Measurements from ENCODE around the gene CITED4. TPM values are rescaled to one million over a fixed set of nuclear protein-coding genes. Genes with fewer than 3 reads are reported as not detected.
"Not testable (repeated sequence)": the region's sequence is repeated elsewhere in the genome, so short reads cannot be mapped to it uniquely, and the experiment has no call there.

The CITED4 gene
- total RNA-seq, 1 donor from 2014 or later, result 55.5 TPM

DNA sequence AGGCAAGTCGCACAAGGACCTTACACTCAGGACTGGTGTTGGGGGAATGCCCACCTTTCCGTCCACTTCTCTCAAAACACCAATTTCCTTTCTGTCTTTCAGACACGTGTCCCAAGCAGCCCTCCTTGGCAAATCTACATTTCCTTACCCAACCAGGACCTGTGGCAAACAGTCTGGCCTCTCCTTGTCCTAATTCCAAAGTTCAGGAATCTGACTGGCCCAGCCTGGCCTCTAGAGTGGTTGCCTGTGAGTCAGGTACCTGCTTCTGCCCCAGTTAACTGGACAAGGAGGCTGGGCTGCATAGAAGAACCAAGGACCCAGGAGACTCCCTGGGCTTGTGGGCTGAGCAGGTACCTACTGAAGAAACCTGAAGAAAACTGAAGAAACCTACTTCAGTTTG, 34.3 kb upstream of the CITED4 start:
- H3K4me3 ChIP-seq (ENCODE audit: low read depth, low read length), result no peak overlapping the region
- no peak for DNase-seq (ENCODE audit: low read depth)
- no peak for TF ChIP-seq CTCF (conservative IDR thresholded peaks at IDR 0.05; ENCODE audit: low read depth, low read length)

DNA sequence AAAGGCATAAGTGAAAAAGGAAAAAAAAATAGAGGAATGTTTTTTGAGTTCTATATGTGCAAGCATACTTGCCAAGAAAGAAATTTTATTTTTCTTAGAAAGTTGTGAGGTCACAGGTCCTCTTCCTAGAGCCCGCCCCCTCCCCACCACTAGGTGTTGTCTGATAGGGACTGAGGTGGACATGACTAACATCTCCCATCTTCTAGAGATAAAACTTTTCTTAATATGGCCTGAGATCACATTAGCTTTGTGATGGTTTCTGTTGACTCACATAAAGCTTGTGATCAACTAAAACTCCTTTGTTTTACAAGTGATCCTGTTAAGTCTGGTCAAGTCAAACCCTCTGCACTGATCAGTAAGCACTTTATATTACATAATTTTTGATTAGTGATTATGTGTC, 33.4 kb upstream of the CITED4 start:
- H3K4me3 ChIP-seq (ENCODE audit: low read depth, low read length), result no peak overlapping the region
- no peak for DNase-seq (ENCODE audit: low read depth)
- TF ChIP-seq CTCF (conservative IDR thresholded peaks at IDR 0.05; ENCODE audit: low read depth, low read length), result no peak

DNA sequence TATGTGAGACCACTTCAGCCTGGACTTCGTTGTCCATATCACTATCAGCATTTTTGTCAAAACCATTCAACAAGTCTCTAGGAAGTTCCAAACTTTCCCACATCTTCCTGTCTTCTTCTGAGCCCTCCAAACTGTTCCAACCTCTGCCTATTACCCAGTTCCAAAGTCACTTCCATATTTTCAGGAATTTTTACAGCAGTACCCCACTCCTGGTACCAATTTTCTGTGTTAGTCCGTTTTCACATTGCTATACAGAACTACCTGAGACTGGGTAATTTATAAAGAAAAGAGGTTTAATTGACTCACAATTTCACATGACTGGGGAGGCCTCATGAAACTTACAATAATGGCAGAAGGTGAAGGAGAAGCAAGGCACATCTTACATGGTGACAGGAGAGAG, 32.7 kb upstream of the CITED4 start:
- not testable (repeated sequence) for H3K4me3 ChIP-seq (ENCODE audit: low read depth, low read length); DNase-seq (ENCODE audit: low read depth)

DNA sequence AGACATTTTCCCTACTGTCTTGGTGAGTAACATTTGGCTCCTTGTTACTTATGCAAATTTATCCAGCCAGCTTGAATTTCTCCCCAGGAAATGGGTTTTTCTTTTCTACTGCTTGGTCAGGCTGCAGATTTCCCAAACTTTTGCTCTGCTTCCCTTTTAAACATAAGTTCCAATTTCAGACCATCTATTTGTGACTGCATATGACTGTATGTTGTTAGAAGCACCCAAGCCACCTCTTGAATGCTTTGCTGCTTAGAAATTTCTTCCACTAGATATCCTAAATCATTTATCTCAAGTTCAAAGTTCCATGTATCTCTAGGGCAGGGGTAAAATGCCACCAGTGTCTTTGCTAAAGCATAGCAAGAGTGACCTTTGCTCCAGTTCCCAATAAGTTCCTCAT, 32.3 kb upstream of the CITED4 start:
- TF ChIP-seq CTCF (conservative IDR thresholded peaks at IDR 0.05; ENCODE audit: low read depth, low read length), result no peak
- no peak overlapping the region for H3K4me3 ChIP-seq (ENCODE audit: low read depth, low read length)
- DNase-seq (ENCODE audit: low read depth), result no peak

GRCh38 chr1:40893946-40894345, 31.8 kb upstream of the CITED4 start:
- DNase-seq (ENCODE audit: low read depth), result no peak
- no peak overlapping the region for H3K4me3 ChIP-seq (ENCODE audit: low read depth, low read length)
- TF ChIP-seq CTCF (conservative IDR thresholded peaks at IDR 0.05; ENCODE audit: low read depth, low read length), result no peak

DNA sequence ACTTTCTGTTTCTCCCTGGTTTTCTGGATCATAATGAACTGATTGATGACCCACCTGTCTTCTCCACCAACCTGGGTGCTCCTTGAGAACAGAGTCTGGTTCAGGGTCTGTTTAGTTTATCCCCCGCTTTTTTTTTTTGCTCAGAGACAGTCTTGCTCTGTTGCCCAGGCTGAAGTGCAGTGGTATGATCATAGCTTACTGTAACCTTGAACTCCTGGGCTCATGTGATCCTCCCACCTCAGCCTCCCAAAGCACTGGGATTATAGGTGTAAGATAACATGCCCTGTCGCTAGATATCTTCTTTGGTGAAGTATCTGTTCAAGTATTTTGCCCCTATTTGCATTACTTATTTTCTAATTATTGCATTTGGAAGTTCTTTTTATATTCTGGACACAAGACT, 30.2 kb upstream of the CITED4 start:
- TF ChIP-seq CTCF (conservative IDR thresholded peaks at IDR 0.05; ENCODE audit: low read depth, low read length), result no peak
- H3K4me3 ChIP-seq (ENCODE audit: low read depth, low read length), result no peak overlapping the region
- DNase-seq (ENCODE audit: low read depth), result no peak

GRCh38 chr1:40890771-40891170, 28.6 kb upstream of the CITED4 start:
- DNase-seq (ENCODE audit: low read depth), result no peak
- no peak overlapping the region for H3K4me3 ChIP-seq (ENCODE audit: low read depth, low read length)
- TF ChIP-seq CTCF (conservative IDR thresholded peaks at IDR 0.05; ENCODE audit: low read depth, low read length), result no peak

DNA sequence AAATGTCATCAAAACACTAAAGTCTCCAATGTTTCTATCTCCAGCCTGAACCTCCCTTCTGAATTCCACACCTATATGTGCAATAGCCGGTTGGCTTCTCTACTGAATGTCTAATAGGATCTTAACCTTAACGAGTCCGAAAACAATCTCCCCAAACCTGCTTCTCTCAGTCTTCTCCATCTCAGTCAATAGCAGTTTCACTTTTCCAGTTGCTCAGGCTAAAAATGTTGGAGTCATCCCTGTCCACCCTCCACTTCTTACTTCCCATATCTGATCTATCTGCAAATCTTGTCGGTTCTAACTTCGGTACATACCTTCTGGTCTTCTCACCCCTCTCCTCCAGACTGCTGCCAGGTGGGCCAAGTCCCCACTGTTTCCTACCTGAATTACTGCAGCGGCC, 25.5 kb upstream of the CITED4 start:
- no peak for DNase-seq (ENCODE audit: low read depth)
- H3K4me3 ChIP-seq (ENCODE audit: low read depth, low read length), result no peak overlapping the region
- TF ChIP-seq CTCF (conservative IDR thresholded peaks at IDR 0.05; ENCODE audit: low read depth, low read length), result no peak
